HAP-1 (cell line): ENCODE results near the gene ITPR2.

ENCODE experiments used
- DNase-seq, 2 experiments: peaks; one replicate each; pipeline ENCODE4 v3.0.0-alpha.2; 2016 to 2020; ENCODE audit warnings: low spot score in 2 of 2
- H3K27me3 ChIP-seq: fragments of 250-450 bp; sonication (Bioruptor Pico); 2 replicates; pipeline ENCODE4 v1.5.1; 2020; ENCODE audit warnings: low read depth, mild to moderate bottlenecking, moderate library complexity
- H3K36me3 ChIP-seq: fragments of 250-450 bp; sonication (Bioruptor Pico); replicated peaks from 2 replicates; pipeline ENCODE4 v1.5.1; 2020; ENCODE audit warnings: mild to moderate bottlenecking
- H3K4me1 ChIP-seq: fragments of 250-450 bp; sonication (Bioruptor Pico); 2 replicates; pipeline ENCODE4 v1.5.1; 2020; ENCODE audit warnings: mild to moderate bottlenecking
- H3K4me3 ChIP-seq: fragments of 250-450 bp; sonication (Bioruptor Pico); 2 replicates; pipeline ENCODE4 v1.5.1; 2020; ENCODE audit warnings: mild to moderate bottlenecking, moderate library complexity
- H3K9me3 ChIP-seq: fragments of 250-450 bp; sonication (Bioruptor Pico); 2 replicates; pipeline ENCODE4 v1.5.1; 2020; ENCODE audit warnings: mild to moderate bottlenecking, moderate library complexity
- in situ Hi-C: fragments of 300-500 bp; cut with MboI; formaldehyde crosslinking; loops from 3 replicates; pipeline ENCODE4 v1.14.3; 2020; ENCODE audit warnings: low sequenced_read_pairs, inconsistent platforms, mixed read lengths

Gene ITPR2

DNA sequence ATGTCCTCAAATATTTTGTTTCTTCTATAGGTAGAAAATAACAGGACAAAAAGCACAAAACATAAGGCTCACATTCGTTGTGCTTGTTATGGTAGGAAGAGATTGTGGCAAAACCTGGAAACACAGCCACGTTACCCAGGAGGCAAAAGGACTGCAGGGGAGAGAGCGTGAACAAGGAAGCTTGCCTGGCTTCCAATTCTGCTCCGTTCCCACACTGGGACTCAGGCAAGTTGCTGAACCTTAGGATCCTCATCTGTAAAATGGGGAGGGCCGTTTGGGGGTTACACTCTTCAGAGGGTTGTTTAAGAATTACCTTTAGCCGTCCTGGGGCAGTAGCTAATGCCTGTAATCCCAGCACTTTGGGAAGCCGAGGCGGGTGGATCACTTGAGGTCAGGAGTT lies 432.4 kb downstream of the ITPR2 start:
- H3K27me3 ChIP-seq: no peaks in the 10 kb centered on the region
- no peaks in the 10 kb centered on the region for H3K36me3 ChIP-seq
- in situ Hi-C loops: no loop called here
- DNase-seq: no peak
- no peaks in the 10 kb centered on the region for H3K9me3 ChIP-seq
- H3K4me1 ChIP-seq: peaks cover 5% of the 10 kb centered on the region
- H3K4me3 ChIP-seq: no peak overlapping the region

DNA sequence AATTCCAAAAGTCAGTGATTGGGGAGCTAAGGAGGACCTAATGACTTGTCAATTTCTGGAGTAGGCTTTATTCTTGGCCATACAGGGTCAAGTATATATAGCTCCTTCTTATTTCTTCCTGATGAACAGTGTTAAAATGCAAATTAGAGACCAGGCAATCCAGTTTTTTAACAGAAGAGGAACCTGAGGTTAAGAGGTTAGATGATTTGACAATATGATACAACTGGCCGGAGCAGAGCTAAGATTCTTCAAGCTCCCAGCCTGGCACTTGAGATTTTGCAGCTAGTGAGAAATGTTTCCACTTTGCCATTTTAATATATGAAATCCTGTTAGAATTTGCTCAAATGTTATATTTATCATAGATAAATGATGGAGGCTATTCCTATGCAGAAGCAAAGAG lies 433.6 kb downstream of the ITPR2 start:
- in situ Hi-C loops: no loop called here
- no peak for DNase-seq
- Histone ChIP-seq H3K4me1 (peaks cover 5% of the 10 kb centered on the region), H3K4me3 (no peak overlapping the region), H3K36me3 (no peaks in the 10 kb centered on the region), H3K9me3 (no peaks in the 10 kb centered on the region), H3K27me3 (no peaks in the 10 kb centered on the region)

DNA sequence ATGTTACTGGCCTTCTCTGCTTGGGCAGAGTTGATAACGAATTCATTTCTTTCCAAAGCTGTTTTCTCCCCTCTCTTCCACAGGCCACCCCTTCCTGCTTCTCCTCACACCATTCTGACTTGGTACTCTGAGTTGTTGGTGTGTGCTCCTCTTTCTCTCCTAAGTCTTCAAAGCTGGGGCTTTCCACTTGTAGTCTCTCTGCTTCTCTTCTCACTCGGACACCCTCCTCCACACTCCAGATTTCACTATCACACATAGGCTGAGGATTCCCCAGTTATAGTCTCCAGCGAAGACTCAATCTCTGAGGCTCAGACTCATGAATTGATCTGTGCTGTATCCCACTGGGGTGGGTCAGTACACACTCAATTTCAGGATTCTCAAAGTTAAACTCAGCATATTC lies 436.6 kb downstream of the ITPR2 start:
- Histone ChIP-seq H3K36me3 (no peaks in the 10 kb centered on the region), H3K9me3 (no peaks in the 10 kb centered on the region), H3K4me1 (peaks cover 5% of the 10 kb centered on the region), H3K27me3 (no peaks in the 10 kb centered on the region), H3K4me3 (no peak overlapping the region)
- in situ Hi-C loops: no loop called here
- DNase-seq: no peak

DNA sequence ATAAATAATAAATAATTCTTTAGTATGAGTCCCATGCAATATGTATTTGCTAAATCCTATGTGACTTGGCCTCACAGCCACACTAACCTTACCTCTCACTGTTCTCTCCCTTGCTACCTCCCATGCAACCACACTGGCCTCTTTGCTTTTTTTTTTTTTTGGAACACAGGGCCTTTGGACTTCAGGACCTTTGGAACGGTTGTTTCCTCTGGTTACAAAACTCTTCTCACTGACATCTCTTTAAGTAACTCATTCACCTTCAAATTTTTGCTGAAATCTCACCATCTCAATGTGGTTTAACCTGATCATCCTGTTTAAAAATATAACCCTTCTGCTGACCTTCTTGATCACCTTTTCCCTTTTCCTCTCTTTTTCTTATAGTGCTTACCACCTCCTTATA lies 443.7 kb downstream of the ITPR2 start:
- in situ Hi-C loops: no loop called here
- H3K36me3 ChIP-seq: no peaks in the 10 kb centered on the region
- no peak overlapping the region for H3K4me3 ChIP-seq
- no peaks in the 10 kb centered on the region for H3K9me3 ChIP-seq
- H3K27me3 ChIP-seq: no peaks in the 10 kb centered on the region
- DNase-seq: no peak
- no peaks in the 10 kb centered on the region for H3K4me1 ChIP-seq

DNA sequence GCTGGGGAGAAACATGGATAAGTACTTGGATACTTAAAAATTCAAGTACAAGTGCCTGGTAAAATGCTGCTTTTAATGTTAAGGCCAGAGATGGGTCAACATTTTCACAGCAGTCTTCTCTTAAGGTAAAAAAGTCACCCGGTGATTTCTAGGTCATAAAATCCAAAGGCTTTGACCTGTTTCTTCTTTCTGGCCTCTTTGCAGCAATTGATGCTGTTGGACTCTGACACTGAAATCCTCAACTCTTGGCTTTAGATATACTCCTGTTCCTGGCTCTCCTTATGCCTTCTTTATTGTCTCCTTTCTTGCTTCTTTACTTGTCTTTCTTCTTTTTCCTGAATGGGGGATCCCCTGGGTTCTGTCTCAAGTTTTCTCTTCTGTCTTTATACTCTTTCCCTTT lies 448.5 kb downstream of the ITPR2 start:
- Histone ChIP-seq H3K36me3 (no peaks in the 10 kb centered on the region), H3K4me3 (no peak overlapping the region), H3K4me1 (no peaks in the 10 kb centered on the region), H3K27me3 (no peaks in the 10 kb centered on the region), H3K9me3 (no peaks in the 10 kb centered on the region)
- in situ Hi-C loops: no loop called here
- no peak for DNase-seq

DNA sequence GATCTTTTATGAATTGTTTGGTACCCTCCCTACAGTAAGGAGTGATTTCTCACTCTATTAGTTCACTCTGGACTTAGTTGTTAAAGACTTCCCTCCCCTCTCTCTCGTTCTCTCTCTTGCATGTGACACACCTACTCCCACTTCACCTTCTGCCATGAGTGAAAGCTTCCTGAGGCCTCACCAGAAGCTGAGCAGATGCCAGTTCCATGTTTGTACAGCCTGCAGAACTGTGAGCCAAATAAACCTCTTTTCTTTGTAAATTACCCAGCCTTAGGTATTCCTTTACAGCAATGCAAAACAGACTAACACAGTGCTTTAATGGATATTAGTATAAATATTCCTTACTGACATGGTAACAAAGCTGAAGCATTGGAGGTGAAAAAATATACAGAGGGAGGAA lies 450.0 kb downstream of the ITPR2 start:
- DNase-seq: no peak
- Histone ChIP-seq H3K36me3 (no peaks in the 10 kb centered on the region), H3K4me3 (no peak overlapping the region), H3K27me3 (no peaks in the 10 kb centered on the region), H3K9me3 (no peaks in the 10 kb centered on the region), H3K4me1 (no peaks in the 10 kb centered on the region)
- in situ Hi-C loops: no loop called here

DNA sequence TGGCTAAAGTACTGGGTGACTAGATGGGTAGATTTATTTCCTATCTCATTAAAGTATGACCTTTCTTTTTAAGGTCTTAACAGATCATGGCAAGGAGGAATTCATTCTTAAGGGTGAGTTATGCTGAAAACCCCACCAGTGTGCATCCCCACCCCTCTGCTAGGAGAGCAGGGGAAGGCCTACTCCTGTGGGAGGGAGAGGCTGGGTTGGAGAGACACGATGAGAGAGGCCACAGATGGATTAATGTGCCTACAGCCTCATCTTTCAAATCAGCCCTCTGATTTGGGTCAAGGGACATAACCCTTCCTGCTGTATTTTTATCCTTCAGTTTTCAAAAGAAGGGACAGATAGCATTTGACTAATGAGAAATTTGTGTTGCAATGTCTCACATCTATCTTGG lies 452.1 kb downstream of the ITPR2 start:
- Histone ChIP-seq H3K4me3 (no peak overlapping the region), H3K27me3 (no peaks in the 10 kb centered on the region), H3K36me3 (no peaks in the 10 kb centered on the region), H3K4me1 (no peaks in the 10 kb centered on the region), H3K9me3 (no peaks in the 10 kb centered on the region)
- no peak for DNase-seq
- in situ Hi-C loops: no loop called here

DNA sequence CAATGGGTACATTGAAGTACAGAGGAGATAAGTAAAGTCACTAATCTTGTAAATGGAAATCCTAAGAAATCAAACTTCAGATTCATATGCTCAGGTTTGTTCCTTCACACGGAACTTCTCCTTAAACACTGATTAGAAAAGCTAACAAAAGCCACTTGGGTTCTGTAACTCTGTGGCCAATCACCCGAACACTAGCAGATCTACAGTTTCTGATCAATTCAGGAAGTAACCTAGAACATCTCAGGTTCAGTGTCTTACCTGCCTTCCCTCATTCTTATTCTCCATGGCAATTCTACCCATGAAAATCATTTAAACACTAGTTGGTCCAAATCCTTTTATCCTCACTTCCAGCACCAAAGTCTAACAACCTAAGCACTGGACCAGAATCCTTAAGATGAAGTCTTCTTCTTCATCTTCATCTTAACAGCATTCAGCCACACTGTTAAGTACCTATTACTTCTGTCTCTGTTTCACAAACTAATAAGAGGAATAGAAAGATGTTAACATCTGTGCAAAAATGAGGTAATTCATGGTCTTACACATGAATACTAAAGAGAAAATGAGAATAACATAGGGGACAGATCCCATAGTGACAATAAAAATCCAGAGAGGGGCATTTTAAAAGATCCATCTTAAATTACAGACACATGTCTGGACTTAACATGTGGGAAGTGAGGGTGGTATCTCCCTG lies 453.1 kb downstream of the ITPR2 start:
- no peak for DNase-seq
- Histone ChIP-seq H3K36me3 (no peaks in the 10 kb centered on the region), H3K27me3 (no peaks in the 10 kb centered on the region), H3K4me3 (no peak overlapping the region), H3K4me1 (no peaks in the 10 kb centered on the region), H3K9me3 (no peaks in the 10 kb centered on the region)
- in situ Hi-C loops: no loop called here

DNA sequence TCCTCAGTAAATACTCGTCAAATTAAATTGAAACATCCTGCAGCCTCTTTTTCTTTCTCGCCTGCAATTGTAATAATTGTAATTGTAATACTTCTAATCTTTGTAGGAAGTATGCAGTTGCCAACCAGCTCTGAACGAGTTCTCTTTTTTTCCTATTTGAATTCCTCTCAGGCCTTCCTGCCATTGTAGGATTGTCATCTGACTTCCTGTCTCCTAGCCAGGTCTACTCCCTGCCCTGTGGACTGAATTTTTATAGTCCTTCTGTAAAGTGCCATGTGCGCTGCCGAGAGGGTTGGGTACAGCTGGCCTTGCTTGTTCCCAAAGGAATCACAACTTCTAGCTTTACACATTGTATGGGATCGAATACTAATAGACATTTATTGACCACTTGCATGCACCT lies 454.3 kb downstream of the ITPR2 start:
- Histone ChIP-seq H3K27me3 (no peaks in the 10 kb centered on the region), H3K4me3 (no peak overlapping the region), H3K9me3 (no peaks in the 10 kb centered on the region), H3K4me1 (no peaks in the 10 kb centered on the region), H3K36me3 (no peaks in the 10 kb centered on the region)
- DNase-seq: no peak
- in situ Hi-C loops: no loop called here

DNA sequence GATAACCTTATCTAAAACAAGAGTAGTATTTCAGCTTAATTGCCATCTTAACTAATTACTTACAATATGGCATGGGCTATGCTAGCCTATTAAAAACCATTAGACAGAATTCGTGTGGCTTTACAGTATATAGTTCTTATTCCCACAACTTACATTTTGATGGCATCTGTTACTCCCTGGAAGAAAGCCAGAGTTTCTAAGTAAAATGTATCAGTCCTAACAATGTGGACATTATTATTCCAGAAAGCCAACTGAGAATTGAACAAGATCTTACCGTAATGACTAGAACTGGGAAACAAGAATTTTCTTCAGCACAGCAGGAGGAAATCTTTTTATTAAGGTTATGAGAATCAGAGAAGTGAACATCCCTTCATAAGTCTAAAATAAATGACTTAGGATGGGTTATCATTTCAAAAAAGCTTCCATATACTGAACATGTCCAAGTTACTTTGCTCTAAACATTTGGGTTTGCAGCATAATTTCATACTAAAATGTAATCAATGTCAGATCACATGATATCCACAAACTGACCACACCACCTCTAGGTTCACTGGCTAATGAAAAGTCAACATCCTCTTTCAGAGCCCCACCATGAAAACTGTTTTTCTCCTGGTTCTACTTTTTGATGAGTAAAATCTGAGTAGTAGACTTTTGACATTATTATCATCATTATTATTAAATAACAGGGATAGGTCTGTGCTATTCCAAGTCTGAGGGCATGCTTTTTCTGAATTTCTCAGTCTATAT lies 457.9 kb downstream of the ITPR2 start:
- in situ Hi-C loops: no loop called here
- no peaks in the 10 kb centered on the region for H3K36me3 ChIP-seq
- no peaks in the 10 kb centered on the region for H3K27me3 ChIP-seq
- no peaks in the 10 kb centered on the region for H3K4me1 ChIP-seq
- no peak for DNase-seq
- H3K4me3 ChIP-seq: no peak overlapping the region
- H3K9me3 ChIP-seq: no peaks in the 10 kb centered on the region

DNA sequence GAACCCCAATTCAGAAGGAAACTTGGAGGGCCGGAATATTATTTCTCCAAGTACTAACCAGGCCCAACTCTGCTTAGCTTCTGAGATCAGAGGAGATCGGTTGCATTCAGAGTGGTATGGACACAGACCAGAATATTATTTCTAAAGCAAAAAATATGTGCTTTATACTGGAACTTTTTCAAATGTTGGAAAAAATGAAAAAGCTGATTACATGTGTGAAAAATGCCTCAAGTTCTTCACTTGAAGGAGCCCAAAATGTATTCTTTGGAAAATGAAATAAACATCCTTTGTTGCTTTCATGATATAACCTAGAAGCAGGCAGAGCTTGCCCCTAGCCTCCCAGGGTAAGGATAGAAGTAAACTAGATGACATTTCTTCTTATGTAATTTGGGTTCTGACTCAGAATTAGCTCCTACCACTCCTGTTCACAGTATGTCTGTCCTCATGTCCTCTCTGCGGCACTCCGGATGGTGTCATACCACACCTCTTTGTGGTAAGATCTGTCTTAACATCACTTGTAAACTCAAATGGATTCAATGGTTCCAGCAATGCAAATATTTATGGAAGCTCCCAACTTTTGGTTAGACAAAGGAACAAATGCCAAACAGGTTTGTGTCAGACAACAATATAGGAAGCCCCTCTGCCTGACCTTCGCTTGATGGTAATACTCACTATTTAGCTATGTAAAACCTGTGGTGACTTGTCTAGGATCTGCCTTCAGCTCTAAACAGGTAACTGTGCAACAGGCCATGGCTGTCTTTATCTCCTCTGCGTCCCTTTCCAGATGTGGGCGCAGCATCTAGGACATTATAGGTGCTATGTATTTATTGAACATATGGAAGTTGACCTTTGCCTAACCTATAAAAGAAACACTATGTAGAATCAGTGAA lies 459.1 kb downstream of the ITPR2 start:
- Histone ChIP-seq H3K36me3 (no peaks in the 10 kb centered on the region), H3K4me3 (no peak overlapping the region), H3K4me1 (no peaks in the 10 kb centered on the region), H3K9me3 (no peaks in the 10 kb centered on the region), H3K27me3 (no peaks in the 10 kb centered on the region)
- DNase-seq: no peak
- in situ Hi-C loops: no loop called here

DNA sequence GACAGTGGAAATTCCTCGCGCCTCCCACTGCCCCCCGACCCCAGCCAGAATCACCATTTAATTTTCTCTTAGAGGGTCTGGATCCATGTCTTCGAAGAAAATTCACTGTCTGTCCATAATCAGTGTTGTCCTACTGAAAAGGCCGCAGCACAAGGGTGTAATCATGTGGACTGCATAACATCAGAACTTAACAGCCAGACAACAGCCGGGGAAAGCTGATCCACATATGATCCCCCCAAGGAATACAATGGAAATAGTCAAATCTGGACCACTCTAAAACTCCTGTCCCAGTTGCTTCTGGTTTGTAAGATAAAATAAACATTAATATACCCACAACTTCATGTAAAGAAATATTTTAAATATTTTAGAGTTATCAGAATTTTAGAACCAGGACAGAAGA lies 460.1 kb downstream of the ITPR2 start:
- in situ Hi-C loops: no loop called here
- Histone ChIP-seq H3K9me3 (no peaks in the 10 kb centered on the region), H3K4me3 (no peak overlapping the region), H3K27me3 (no peaks in the 10 kb centered on the region), H3K4me1 (no peaks in the 10 kb centered on the region), H3K36me3 (no peaks in the 10 kb centered on the region)
- no peak for DNase-seq

DNA sequence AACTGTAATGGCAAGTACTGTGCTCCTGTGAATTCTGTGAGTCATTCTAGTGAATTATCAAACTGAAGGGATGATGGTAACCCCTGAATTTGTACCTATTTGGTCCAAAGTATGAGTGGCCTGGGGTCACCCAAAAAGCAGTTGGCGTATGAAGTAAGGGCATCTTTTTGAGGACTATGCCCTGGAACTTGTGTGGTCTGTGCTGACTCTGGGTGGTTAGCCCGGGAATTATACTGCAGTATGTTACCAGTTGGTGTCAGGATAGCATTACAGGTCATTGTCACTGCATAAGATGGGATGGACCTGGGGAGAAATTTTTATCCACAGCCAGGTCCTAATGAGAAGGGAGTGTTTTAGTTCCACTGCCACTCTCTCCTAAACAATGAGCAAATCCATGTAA lies 462.9 kb downstream of the ITPR2 start:
- Histone ChIP-seq H3K4me3 (no peak overlapping the region), H3K27me3 (no peaks in the 10 kb centered on the region), H3K9me3 (no peaks in the 10 kb centered on the region), H3K4me1 (no peaks in the 10 kb centered on the region), H3K36me3 (no peaks in the 10 kb centered on the region)
- no peak for DNase-seq
- in situ Hi-C loops: no loop called here

DNA sequence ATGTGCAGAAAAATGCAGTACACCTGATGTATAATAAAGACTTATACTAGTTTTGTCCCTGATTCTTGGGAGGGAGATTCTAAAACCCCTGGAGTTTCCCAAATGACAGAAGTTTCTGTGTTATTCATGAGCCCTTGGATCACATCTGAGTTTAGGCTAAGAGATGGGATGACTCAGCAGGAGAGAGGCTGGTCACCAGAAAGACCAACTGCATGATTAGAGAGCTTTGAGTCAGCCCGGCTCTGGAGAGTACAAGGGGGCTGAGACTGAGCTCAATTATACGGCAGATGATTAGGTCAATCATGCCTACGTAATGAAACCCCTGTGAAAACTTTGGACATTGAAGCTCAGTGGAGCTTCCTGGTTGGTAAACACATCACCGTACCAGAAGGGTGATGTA lies 463.4 kb downstream of the ITPR2 start:
- H3K9me3 ChIP-seq: no peaks in the 10 kb centered on the region
- in situ Hi-C loops: no loop called here
- H3K4me3 ChIP-seq: no peak overlapping the region
- DNase-seq: no peak
- no peaks in the 10 kb centered on the region for H3K27me3 ChIP-seq
- H3K4me1 ChIP-seq: no peaks in the 10 kb centered on the region
- H3K36me3 ChIP-seq: no peaks in the 10 kb centered on the region
